PC-3 (cell line): Measurements from ENCODE around the gene DBNL.
"Not testable (repeated sequence)": the region's sequence is repeated elsewhere in the genome, so short reads cannot be mapped to it uniquely, and the experiment has no call there.

Source experiments
- CTCF ChIP-seq: fragments of 300-600 bp; sonication (generic); conservative IDR thresholded peaks from 2 replicates; pipeline ENCODE4 v1.5.1; 2017; ENCODE audit warnings: antibody characterized with exemption, low read depth, mild to moderate bottlenecking, low read length
- EZH2 ChIP-seq: fragments of 300-600 bp; sonication (generic); IDR thresholded peaks from one replicate; pipeline ENCODE4 v1.6.1; 2017; ENCODE audit warnings: antibody characterized with exemption, mild to moderate bottlenecking, low read length; ENCODE audit not compliant: unreplicated experiment
- EZH2phosphoT487 ChIP-seq: fragments of 300-600 bp; sonication (generic); IDR thresholded peaks from 2 replicates; pipeline ENCODE4 v1.6.1; 2018; ENCODE audit warnings: mild to moderate bottlenecking, antibody characterized with exemption, low read length, borderline replicate concordance

- TF ChIP-seq CTCF, EZH2phosphoT487, EZH2: not testable (repeated sequence)
Measured at GRCh38 chr7:44022069-44022468, 22.4 kb upstream of the DBNL start.
